PFSK-1 (cell line): ENCODE data around the gene NDUFS7.

Experiments used
- POLR2AphosphoS5 ChIP-seq: IDR thresholded peaks from 2 replicates; pipeline ENCODE4 v1.6.1; 2012; ENCODE audit warnings: low read depth, mild to moderate bottlenecking, control low read depth, low read length, moderate library complexity
- REST ChIP-seq, 2 experiments: IDR thresholded peaks; 2 replicates each; pipeline versions ENCODE4 v1.6.1 to v1.8.0; 2011 to 2012; ENCODE audit warnings: low read depth in 2 of 2, low read length in 2 of 2, control low read depth in 1 of 2, inconsistent platforms in 1 of 2, mild to moderate bottlenecking in 1 of 2, moderate library complexity in 1 of 2; ENCODE audit not compliant: insufficient read depth in 1 of 2

GRCh38 chr19:1356508-1356865 lies 27.2 kb upstream of the NDUFS7 start:
- TF ChIP-seq REST (IDR thresholded peaks at IDR 0.05; ENCODE audit: insufficient read depth in 1 of 2, low read depth in 2 of 2, low read length in 2 of 2) (no peak), POLR2AphosphoS5 (no peak)
